Measurements from ENCODE around the gene HIPK1. TPM values are rescaled to one million over a fixed set of nuclear protein-coding genes. Genes with fewer than 3 reads are reported as not detected.

Gene HIPK1
- total RNA-seq, 1 donor from 2014 or later: 41.3 TPM

- Histone ChIP-seq H3F3A (ENCODE audit: low read depth) (peaks cover 6% of the 10 kb centered on the region), H4K20me1 (ENCODE audit: low read depth) (peaks cover 90% of the 10 kb centered on the region), H3K27me3 (no peaks in the 10 kb centered on the region), H3K4me3 (no peak overlapping the region), H3K27ac (no peak overlapping the region), H3K9ac (no peak overlapping the region), H3K9me3 (ENCODE audit: low read depth) (no peaks in the 10 kb centered on the region), H3K4me1 (peaks cover 14% of the 10 kb centered on the region), H3K79me2 (ENCODE audit: low read depth) (peaks cover 86% of the 10 kb centered on the region), H3K4me2 (no peak overlapping the region), H2AFZ (replicated peaks) (no peak overlapping the region), H3K36me3 (no peaks in the 10 kb centered on the region)
- no peak overlapping the region for H3K27ac Mint-ChIP-seq
- H3K4me3 Mint-ChIP-seq: no peak overlapping the region
- no peaks in the 10 kb centered on the region for H3K27me3 Mint-ChIP-seq (ENCODE audit: insufficient read depth, low read depth)
- TF ChIP-seq EZH2phosphoT487 (IDR thresholded peaks at IDR 0.05) (no peak), CTCF (IDR thresholded peaks at IDR 0.05) (no peak), EZH2 (IDR thresholded peaks at IDR 0.05) (no peak)
- DNase-seq (ENCODE audit: low spot score): no peak
- peaks cover 19% of the 10 kb centered on the region for H3K4me1 Mint-ChIP-seq
- peaks cover 15% of the 10 kb centered on the region for H3K36me3 Mint-ChIP-seq
- H3K9me3 Mint-ChIP-seq: no peaks in the 10 kb centered on the region
Measured at GRCh38 chr1:113937146-113937545, 8.0 kb downstream of the HIPK1 start.

GRCh38 chr1:113938192-113938591 is 9.1 kb downstream of the HIPK1 start:
- H3K9me3 ChIP-seq (ENCODE audit: low read depth): no peaks in the 10 kb centered on the region
- peaks cover 86% of the 10 kb centered on the region for H3K79me2 ChIP-seq (ENCODE audit: low read depth)
- H3K4me3 Mint-ChIP-seq: no peak overlapping the region
- peak overlapping the region; percentile 32 for H3K27ac Mint-ChIP-seq
- no peak overlapping the region for H2AFZ ChIP-seq (replicated peaks)
- peak; percentile 10 for DNase-seq (ENCODE audit: low spot score)
- no peak for TF ChIP-seq CTCF (IDR thresholded peaks at IDR 0.05)
- TF ChIP-seq EZH2 (IDR thresholded peaks at IDR 0.05): no peak
- TF ChIP-seq EZH2phosphoT487 (IDR thresholded peaks at IDR 0.05): no peak
- peaks cover 9% of the 10 kb centered on the region for H3K4me1 ChIP-seq
- peaks cover 20% of the 10 kb centered on the region for H3K36me3 Mint-ChIP-seq
- no peaks in the 10 kb centered on the region for H3K27me3 ChIP-seq
- H3K9me3 Mint-ChIP-seq: no peaks in the 10 kb centered on the region
- H3K27ac ChIP-seq: no peak overlapping the region
- no peak overlapping the region for H3K4me3 ChIP-seq
- peaks cover 6% of the 10 kb centered on the region for H3F3A ChIP-seq (ENCODE audit: low read depth)
- peaks cover 10% of the 10 kb centered on the region for H3K36me3 ChIP-seq
- no peak overlapping the region for H3K9ac ChIP-seq
- H3K4me1 Mint-ChIP-seq: peaks cover 13% of the 10 kb centered on the region
- peaks cover 81% of the 10 kb centered on the region for H4K20me1 ChIP-seq (ENCODE audit: low read depth)
- H3K27me3 Mint-ChIP-seq (ENCODE audit: insufficient read depth, low read depth): no peaks in the 10 kb centered on the region
- H3K4me2 ChIP-seq: no peak overlapping the region

GRCh38 chr1:113940365-113941244 is 11.5 kb downstream of the HIPK1 start:
- no peak for DNase-seq (ENCODE audit: low spot score)
- H3K9ac ChIP-seq: no peak overlapping the region
- peaks cover 86% of the 10 kb centered on the region for H3K79me2 ChIP-seq (ENCODE audit: low read depth)
- H3K36me3 Mint-ChIP-seq: peaks cover 38% of the 10 kb centered on the region
- no peaks in the 10 kb centered on the region for H3K27me3 ChIP-seq
- H3K9me3 ChIP-seq (ENCODE audit: low read depth): no peaks in the 10 kb centered on the region
- no peak overlapping the region for H3K4me3 Mint-ChIP-seq
- H3K4me3 ChIP-seq: no peak overlapping the region
- no peak overlapping the region for H2AFZ ChIP-seq (replicated peaks)
- H3K4me2 ChIP-seq: no peak overlapping the region
- peaks cover 12% of the 10 kb centered on the region for H3K9me3 Mint-ChIP-seq
- peaks cover 6% of the 10 kb centered on the region for H3F3A ChIP-seq (ENCODE audit: low read depth)
- H3K27ac ChIP-seq: no peak overlapping the region
- no peaks in the 10 kb centered on the region for H3K27me3 Mint-ChIP-seq (ENCODE audit: insufficient read depth, low read depth)
- peaks cover 13% of the 10 kb centered on the region for H3K36me3 ChIP-seq
- no peak for TF ChIP-seq EZH2phosphoT487 (IDR thresholded peaks at IDR 0.05)
- no peak for TF ChIP-seq EZH2 (IDR thresholded peaks at IDR 0.05)
- TF ChIP-seq CTCF (IDR thresholded peaks at IDR 0.05): no peak
- peaks cover 11% of the 10 kb centered on the region for H3K4me1 Mint-ChIP-seq
- peaks cover 9% of the 10 kb centered on the region for H3K4me1 ChIP-seq
- no peak overlapping the region for H3K27ac Mint-ChIP-seq
- peaks cover 70% of the 10 kb centered on the region for H4K20me1 ChIP-seq (ENCODE audit: low read depth)
